ENCODE data around the gene COIL. TPM values are rescaled to one million over a fixed set of nuclear protein-coding genes. Genes with fewer than 3 reads are reported as not detected.

COIL gene
- total RNA-seq, 1 donor from 2014 or later = 20.6 TPM

DNA sequence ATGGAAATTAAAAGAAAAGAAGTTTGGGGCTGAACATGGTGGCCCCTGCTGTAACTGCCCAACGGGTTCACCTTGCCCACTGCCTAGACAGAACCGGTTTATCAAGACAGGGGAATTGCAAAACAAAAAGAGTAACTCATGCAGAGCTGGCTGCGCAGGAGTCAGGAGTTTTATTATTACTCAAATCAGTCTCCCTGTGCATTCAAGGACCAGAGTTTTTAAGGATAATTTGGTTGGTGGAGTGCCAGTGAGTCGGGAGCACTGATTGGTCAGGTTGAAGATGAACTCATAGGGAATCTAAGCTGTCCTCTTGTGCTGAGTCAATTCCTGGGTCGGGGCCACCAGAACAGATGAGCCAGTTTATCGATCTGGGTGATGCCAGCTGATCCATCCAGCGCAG lies 12.7 kb upstream of the COIL start:
- Histone ChIP-seq H3K9me3 (ENCODE audit: insufficient read depth, low read depth, low read length) (no peaks in the 10 kb centered on the region), H3K4me3 (ENCODE audit: insufficient read depth, low read depth, low read length) (no peak overlapping the region), H3K4me2 (ENCODE audit: low read length) (no peak overlapping the region), H3K36me3 (ENCODE audit: insufficient read depth, low read length) (no peaks in the 10 kb centered on the region), H3K4me1 (ENCODE audit: insufficient read depth, low read length) (peaks cover 6% of the 10 kb centered on the region), H4K20me1 (ENCODE audit: insufficient read depth, low read length) (no peaks in the 10 kb centered on the region), H2AFZ (ENCODE audit: low read depth, low read length) (no peak overlapping the region), H3K79me2 (ENCODE audit: insufficient read depth, low read length) (no peaks in the 10 kb centered on the region), H3K9ac (ENCODE audit: low read length) (no peak overlapping the region), H3K27ac (ENCODE audit: low read depth, low read length) (no peak overlapping the region), H3K27me3 (ENCODE audit: insufficient read depth, low read length) (peaks cover 4% of the 10 kb centered on the region)
- Mint-ChIP-seq H3K27me3 (ENCODE audit: low read depth, unreplicated experiment) (peaks cover 5% of the 10 kb centered on the region), H3K27ac (ENCODE audit: unreplicated experiment) (no peak overlapping the region), H3K36me3 (ENCODE audit: low read depth, unreplicated experiment) (no peaks in the 10 kb centered on the region), H3K9me3 (ENCODE audit: unreplicated experiment) (no peaks in the 10 kb centered on the region), H3K4me1 (ENCODE audit: low read depth, unreplicated experiment) (no peaks in the 10 kb centered on the region), H3K4me3 (ENCODE audit: unreplicated experiment) (no peak overlapping the region)
- DNase-seq (ENCODE audit: low read depth) (peak; percentile 7), FAIRE-seq (no peak)
- TF ChIP-seq EZH2 (IDR thresholded peaks at IDR 0.05; ENCODE audit: insufficient read depth, low read length) = no peak
- TF ChIP-seq CTCF (IDR thresholded peaks at IDR 0.05; ENCODE audit: insufficient read depth, low read depth, low read length) = no peak

DNA sequence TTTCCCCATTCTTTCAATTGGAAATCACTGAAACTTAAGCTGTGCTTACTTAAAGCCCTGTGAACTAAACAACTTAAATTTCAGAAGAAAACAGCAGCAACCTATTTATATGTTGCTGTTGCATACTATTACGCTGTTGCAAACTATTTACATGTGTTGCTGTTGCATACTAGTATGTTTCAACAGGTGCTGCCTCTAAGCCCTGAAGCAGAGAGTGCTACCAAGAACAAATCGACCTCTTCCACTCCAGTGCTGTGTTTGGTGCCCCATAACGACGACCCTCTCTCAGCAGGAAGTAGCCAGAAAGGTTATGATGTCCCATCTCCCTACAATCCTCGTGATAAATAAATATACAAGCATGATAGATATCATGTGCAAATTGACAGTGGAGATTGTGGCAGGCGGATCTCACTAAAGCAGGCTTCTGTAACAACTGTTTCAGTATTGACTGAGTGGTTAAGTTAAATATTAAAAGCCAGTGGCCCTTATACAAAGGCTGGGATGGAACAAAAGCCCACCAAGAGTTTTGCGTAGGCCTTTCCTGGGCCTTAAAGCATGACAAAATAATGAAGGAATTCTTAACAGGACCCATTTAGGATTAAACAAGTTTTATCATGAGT lies 11.4 kb upstream of the COIL start:
- Histone ChIP-seq H2AFZ (ENCODE audit: low read depth, low read length) (no peak overlapping the region), H3K27me3 (ENCODE audit: insufficient read depth, low read length) (peaks cover 4% of the 10 kb centered on the region), H3K9me3 (ENCODE audit: insufficient read depth, low read depth, low read length) (no peaks in the 10 kb centered on the region), H3K4me1 (ENCODE audit: insufficient read depth, low read length) (no peaks in the 10 kb centered on the region), H3K4me3 (ENCODE audit: insufficient read depth, low read depth, low read length) (no peak overlapping the region), H3K4me2 (ENCODE audit: low read length) (no peak overlapping the region), H3K27ac (ENCODE audit: low read depth, low read length) (no peak overlapping the region), H3K9ac (ENCODE audit: low read length) (no peak overlapping the region), H3K36me3 (ENCODE audit: insufficient read depth, low read length) (no peaks in the 10 kb centered on the region), H3K79me2 (ENCODE audit: insufficient read depth, low read length) (no peaks in the 10 kb centered on the region), H4K20me1 (ENCODE audit: insufficient read depth, low read length) (no peaks in the 10 kb centered on the region)
- Mint-ChIP-seq H3K36me3 (ENCODE audit: low read depth, unreplicated experiment) (no peaks in the 10 kb centered on the region), H3K4me3 (ENCODE audit: unreplicated experiment) (no peak overlapping the region), H3K27ac (ENCODE audit: unreplicated experiment) (no peak overlapping the region), H3K4me1 (ENCODE audit: low read depth, unreplicated experiment) (no peaks in the 10 kb centered on the region), H3K27me3 (ENCODE audit: low read depth, unreplicated experiment) (peaks cover 5% of the 10 kb centered on the region), H3K9me3 (ENCODE audit: unreplicated experiment) (no peaks in the 10 kb centered on the region)
- DNase-seq (ENCODE audit: low read depth) (no peak), FAIRE-seq (no peak)
- no peak for TF ChIP-seq EZH2 (IDR thresholded peaks at IDR 0.05; ENCODE audit: insufficient read depth, low read length)

- H3K27ac Mint-ChIP-seq (ENCODE audit: unreplicated experiment) = no peak overlapping the region
- no peak overlapping the region for H3K4me3 Mint-ChIP-seq (ENCODE audit: unreplicated experiment)
- H3K9ac ChIP-seq (ENCODE audit: low read length) = no peak overlapping the region
- FAIRE-seq (no peak), DNase-seq (ENCODE audit: low read depth) (no peak)
- peaks cover 5% of the 10 kb centered on the region for H3K27me3 Mint-ChIP-seq (ENCODE audit: low read depth, unreplicated experiment)
- TF ChIP-seq EZH2 (IDR thresholded peaks at IDR 0.05; ENCODE audit: insufficient read depth, low read length) (no peak), CTCF (IDR thresholded peaks at IDR 0.05; ENCODE audit: insufficient read depth, low read depth, low read length) (no peak)
- H3K9me3 Mint-ChIP-seq (ENCODE audit: unreplicated experiment) = no peaks in the 10 kb centered on the region
- no peak overlapping the region for H3K4me2 ChIP-seq (ENCODE audit: low read length)
- no peaks in the 10 kb centered on the region for H3K79me2 ChIP-seq (ENCODE audit: insufficient read depth, low read length)
- peaks cover 4% of the 10 kb centered on the region for H3K27me3 ChIP-seq (ENCODE audit: insufficient read depth, low read length)
- no peaks in the 10 kb centered on the region for H3K36me3 Mint-ChIP-seq (ENCODE audit: low read depth, unreplicated experiment)
- no peaks in the 10 kb centered on the region for H3K36me3 ChIP-seq (ENCODE audit: insufficient read depth, low read length)
- H3K4me1 Mint-ChIP-seq (ENCODE audit: low read depth, unreplicated experiment) = no peaks in the 10 kb centered on the region
- H2AFZ ChIP-seq (ENCODE audit: low read depth, low read length) = no peak overlapping the region
- H3K4me1 ChIP-seq (ENCODE audit: insufficient read depth, low read length) = no peaks in the 10 kb centered on the region
- no peak overlapping the region for H3K27ac ChIP-seq (ENCODE audit: low read depth, low read length)
- H3K9me3 ChIP-seq (ENCODE audit: insufficient read depth, low read depth, low read length) = no peaks in the 10 kb centered on the region
- no peak overlapping the region for H3K4me3 ChIP-seq (ENCODE audit: insufficient read depth, low read depth, low read length)
- H4K20me1 ChIP-seq (ENCODE audit: insufficient read depth, low read length) = no peaks in the 10 kb centered on the region
Measured at GRCh38 chr17:56970974-56971373, 10.1 kb upstream of the COIL start.
